HEK293 (cell line): ENCODE data around the gene KRT15.

Experiments used
- CTCF ChIA-PET: fragments of 350-600 bp; formaldehyde crosslinking; extraction: SDS; loops from one replicate; lab custom pipeline; 2021; ENCODE audit warnings: antibody characterized with exemption; lab: Yijun Ruan, JAX
- POLR2A ChIA-PET: fragments of 300-600 bp; formaldehyde crosslinking; extraction: SDS; loops from one replicate; lab custom pipeline; 2020; ENCODE audit warnings: antibody characterized with exemption, inconsistent platforms; lab: Yijun Ruan, JAX
- H3K27ac ChIP-seq: fragments of 200-500 bp; sonication (Bioruptor generic); 2 replicates; pipeline ENCODE4 v1.5.1; 2014; ENCODE audit warnings: low read depth, low read length, control low read depth, inconsistent platforms; ENCODE audit errors: extremely low read depth
- H3K36me3 ChIP-seq, 2 experiments: fragments of 200-500 bp in 1 of 2; sonication (Bioruptor generic) in 1 of 2; 1 replicate in 1 of 2; 2 replicates in 1 of 2; pipeline ENCODE4 v1.5.1; 2014 to 2017; ENCODE audit warnings: inconsistent platforms in 2 of 2, low read length in 2 of 2; ENCODE audit not compliant: control insufficient read depth in 2 of 2, insufficient read depth in 1 of 2
- H3K4me1 ChIP-seq: fragments of 200-500 bp; sonication (Bioruptor generic); 2 replicates; pipeline ENCODE4 v1.5.1; 2014; ENCODE audit warnings: mild to moderate bottlenecking, low read length, inconsistent platforms; ENCODE audit not compliant: control insufficient read depth, insufficient read depth
- H3K4me3 ChIP-seq: 2 replicates; pipeline ENCODE4 v1.5.1; 2011; ENCODE audit warnings: low read depth, mild to moderate bottlenecking, control low read depth, low read length, moderate library complexity
- H3K9me3 ChIP-seq: fragments of 200-500 bp; sonication (Bioruptor generic); 2 replicates; pipeline ENCODE4 v1.5.1; 2014; ENCODE audit warnings: low read depth, low read length, inconsistent platforms; ENCODE audit not compliant: control insufficient read depth, insufficient read depth
- AEBP2 ChIP-seq: fragments of 450-650 bp; formaldehyde crosslinking; IDR thresholded peaks from 2 replicates; pipeline ENCODE4 v1.5.1; 2016; ENCODE audit warnings: missing biosample characterization, missing genetic modification characterization, borderline replicate concordance
- BCL6B ChIP-seq: fragments of 450-650 bp; formaldehyde crosslinking; IDR thresholded peaks from 2 replicates; pipeline ENCODE4 v1.5.1; 2017; ENCODE audit warnings: missing biosample characterization, missing genetic modification characterization
- HOXD13 ChIP-seq: sonication (generic); formaldehyde crosslinking; IDR thresholded peaks from 2 replicates; pipeline ENCODE4 v1.8.0; 2022; ENCODE audit warnings: missing genetic modification reagents, borderline replicate concordance
- KLF10 ChIP-seq: fragments of 450-650 bp; IDR thresholded peaks from 2 replicates; pipeline ENCODE4 v1.5.1; 2018; ENCODE audit warnings: missing biosample characterization, mild to moderate bottlenecking, missing genetic modification characterization
- KLF16 ChIP-seq: fragments of 450-650 bp; formaldehyde crosslinking; IDR thresholded peaks from 2 replicates; pipeline ENCODE4 v1.5.1; 2017; ENCODE audit warnings: missing biosample characterization, missing genetic modification characterization
- KLF17 ChIP-seq: fragments of 450-650 bp; formaldehyde crosslinking; IDR thresholded peaks from 2 replicates; pipeline ENCODE4 v1.5.1; 2016; ENCODE audit warnings: missing biosample characterization, missing genetic modification characterization
- PRDM10 ChIP-seq: fragments of 450-650 bp; formaldehyde crosslinking; IDR thresholded peaks from 2 replicates; pipeline ENCODE4 v1.5.1; 2016; ENCODE audit warnings: missing biosample characterization, missing genetic modification characterization
- PRDM2 ChIP-seq: fragments of 450-650 bp; formaldehyde crosslinking; IDR thresholded peaks from 2 replicates; pipeline ENCODE4 v1.5.1; 2016; ENCODE audit warnings: missing biosample characterization, missing genetic modification characterization, borderline replicate concordance
- ZEB2 ChIP-seq: fragments of 450-650 bp; formaldehyde crosslinking; IDR thresholded peaks from 2 replicates; pipeline ENCODE4 v1.5.1; 2016; ENCODE audit warnings: missing biosample characterization, missing genetic modification characterization
- ZNF132 ChIP-seq: fragments of 450-650 bp; formaldehyde crosslinking; IDR thresholded peaks from 2 replicates; pipeline ENCODE4 v1.5.1; 2017; ENCODE audit warnings: missing biosample characterization, missing genetic modification characterization, borderline replicate concordance
- ZNF280C ChIP-seq: fragments of 450-650 bp; formaldehyde crosslinking; IDR thresholded peaks from 2 replicates; pipeline ENCODE4 v1.5.1; 2016; ENCODE audit warnings: missing biosample characterization, missing genetic modification characterization
- ZNF280D ChIP-seq: fragments of 450-650 bp; formaldehyde crosslinking; IDR thresholded peaks from 2 replicates; pipeline ENCODE4 v1.5.1; 2016; ENCODE audit warnings: missing biosample characterization, missing genetic modification characterization
- ZNF391 ChIP-seq: fragments of 450-650 bp; formaldehyde crosslinking; IDR thresholded peaks from 2 replicates; pipeline ENCODE4 v1.5.1; 2016; ENCODE audit warnings: low read depth, missing biosample characterization, missing genetic modification characterization, borderline replicate concordance
- ZNF596 ChIP-seq: fragments of 450-650 bp; IDR thresholded peaks from 2 replicates; pipeline ENCODE4 v1.5.0; 2018; ENCODE audit warnings: missing biosample characterization, mild to moderate bottlenecking, missing genetic modification characterization, moderate library complexity
- ZNF621 ChIP-seq: fragments of 450-650 bp; formaldehyde crosslinking; IDR thresholded peaks from 2 replicates; pipeline ENCODE4 v1.5.1; 2017; ENCODE audit warnings: missing biosample characterization, missing genetic modification characterization
- ZNF629 ChIP-seq: fragments of 450-650 bp; formaldehyde crosslinking; IDR thresholded peaks from 2 replicates; pipeline ENCODE4 v1.5.1; 2017; ENCODE audit warnings: missing biosample characterization, missing genetic modification characterization
- ZNF670 ChIP-seq: fragments of 450-650 bp; formaldehyde crosslinking; IDR thresholded peaks from 2 replicates; pipeline ENCODE4 v1.5.1; 2016; ENCODE audit warnings: missing biosample characterization, missing genetic modification characterization, low read depth
- ZNF792 ChIP-seq: fragments of 450-650 bp; formaldehyde crosslinking; IDR thresholded peaks from 2 replicates; pipeline ENCODE4 v1.5.1; 2016; ENCODE audit warnings: missing biosample characterization, missing genetic modification characterization

The KRT15 gene

GRCh38 chr17:41553176-41553575 lies 34.5 kb upstream of the KRT15 start (continued):
- TF ChIP-seq ZNF280D (no peak), ZNF792 (tag by site-specific recombination) (no peak), PRDM2 (tag by site-specific recombination) (no peak), ZNF629 (tag by site-specific recombination) (no peak), KLF16 (tag by site-specific recombination) (no peak), KLF10 (tag by site-specific recombination) (no peak), ZNF596 (no peak), PRDM10 (tag by site-specific recombination) (no peak), ZNF621 (tag by site-specific recombination) (no peak), ZEB2 (tag by site-specific recombination) (no peak), ZNF670 (tag by site-specific recombination) (no peak), ZNF391 (no peak)

- CTCF ChIA-PET, result interaction anchor here (0.9 to 16.6 kb wide), 6 partner anchors 27 to 749 kb away, joined by 3 to 546 read pairs (median 4); no protein-coding TSS in a partner anchor
- POLR2A ChIA-PET, result interaction anchor here (0.5 kb wide), 1 partner anchor 96 kb away, joined by 4 read pairs; no protein-coding TSS in a partner anchor
- TF ChIP-seq HOXD13 (CRISPR knock-in tag) (no peak), ZNF132 (tag by site-specific recombination) (no peak), BCL6B (no peak), ZNF280C (tag by site-specific recombination) (no peak), KLF17 (tag by site-specific recombination) (no peak), AEBP2 (tag by site-specific recombination) (no peak)
Measured at GRCh38 chr17:41552455-41552854, 33.8 kb upstream of the KRT15 start.

More at GRCh38 chr17:41552455-41552854, 33.8 kb upstream of the KRT15 start:
- Histone ChIP-seq H3K27ac (no peak overlapping the region), H3K4me1 (no peaks in the 10 kb centered on the region), H3K36me3 (no peaks in the 10 kb centered on the region), H3K9me3 (no peaks in the 10 kb centered on the region), H3K4me3 (no peak overlapping the region)
